HG03280 (cell line): ENCODE data around the gene FUT4.
"Not testable (repeated sequence)": the region's sequence is repeated elsewhere in the genome, so short reads cannot be mapped to it uniquely, and the experiment has no call there.

Experiments used
- ATAC-seq: cut with Tn5 transposase; IDR thresholded peaks from one replicate; pipeline ENCODE4 v1.9.1; 2021; ENCODE audit warnings: mild to moderate bottlenecking, moderate library complexity; ENCODE audit not compliant: unreplicated experiment

FUT4 gene

DNA sequence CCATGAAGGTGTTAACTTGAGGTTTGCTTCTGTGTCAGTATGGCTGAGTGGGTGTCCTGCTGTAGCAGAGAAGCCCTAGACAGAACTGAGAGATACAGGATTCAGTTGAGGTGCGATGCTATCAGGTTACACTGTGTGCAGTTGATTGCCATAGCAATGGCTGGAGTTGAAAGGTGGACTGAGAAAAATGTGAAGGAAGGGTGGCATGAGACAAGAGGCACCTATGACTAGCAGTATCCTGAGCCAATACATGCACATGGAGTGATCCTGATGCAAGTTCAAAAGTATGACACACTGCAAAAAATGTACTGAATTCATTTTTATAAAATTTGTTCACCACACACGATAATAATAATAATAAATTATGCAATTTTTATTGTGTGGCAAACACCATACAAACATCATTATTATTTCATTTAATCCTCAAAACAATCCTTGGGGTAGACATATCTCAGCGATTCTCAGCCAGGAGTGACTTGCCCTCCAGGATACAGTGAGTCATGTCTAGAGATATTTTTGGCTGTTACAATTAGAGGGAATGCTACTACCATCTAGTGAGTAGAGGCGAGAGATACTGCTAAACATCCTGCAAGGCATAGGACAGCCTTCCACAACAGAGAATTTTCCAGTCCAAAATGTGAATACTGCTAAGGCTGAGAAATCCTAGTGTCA lies 19.6 kb downstream of the FUT4 start:
- no peak for ATAC-seq

DNA sequence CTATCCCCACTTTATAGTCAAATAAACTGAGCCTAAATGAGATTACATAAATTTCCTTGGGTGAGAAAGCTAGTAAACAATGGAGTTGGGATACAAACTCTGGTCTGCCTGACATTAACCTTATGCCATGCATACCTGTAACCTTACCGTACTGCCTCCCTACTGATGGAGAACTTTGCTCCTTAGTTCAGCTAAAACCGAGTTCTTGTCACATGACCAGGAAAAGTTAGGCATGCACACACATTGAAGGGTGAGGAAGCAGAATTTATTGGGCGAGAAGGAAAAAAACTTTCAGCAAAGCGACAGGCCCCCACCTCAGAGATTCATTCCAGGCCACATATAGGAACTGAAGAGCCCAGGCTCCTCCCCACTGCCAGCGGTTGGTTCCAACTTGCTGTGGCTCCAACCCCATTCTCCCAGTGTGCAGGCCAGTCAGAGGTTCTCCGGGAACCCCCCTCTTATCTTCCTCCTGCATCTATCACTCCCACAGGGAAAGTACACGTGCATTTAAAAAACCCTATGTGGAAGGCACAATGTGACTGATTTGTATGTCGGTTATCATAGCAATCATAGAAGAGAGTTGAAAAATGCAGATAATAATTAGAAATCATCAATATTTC lies 20.2 kb downstream of the FUT4 start:
- ATAC-seq, result no peak

- no peak for ATAC-seq
Observed at GRCh38 chr11:94567181-94567670, 23.5 kb downstream of the FUT4 start, which contains the start of gene PIWIL4. Gene PIWIL4 (plus strand): TSS chr11:94567368. CDS start chr11:94567519, 151 bp downstream.

DNA sequence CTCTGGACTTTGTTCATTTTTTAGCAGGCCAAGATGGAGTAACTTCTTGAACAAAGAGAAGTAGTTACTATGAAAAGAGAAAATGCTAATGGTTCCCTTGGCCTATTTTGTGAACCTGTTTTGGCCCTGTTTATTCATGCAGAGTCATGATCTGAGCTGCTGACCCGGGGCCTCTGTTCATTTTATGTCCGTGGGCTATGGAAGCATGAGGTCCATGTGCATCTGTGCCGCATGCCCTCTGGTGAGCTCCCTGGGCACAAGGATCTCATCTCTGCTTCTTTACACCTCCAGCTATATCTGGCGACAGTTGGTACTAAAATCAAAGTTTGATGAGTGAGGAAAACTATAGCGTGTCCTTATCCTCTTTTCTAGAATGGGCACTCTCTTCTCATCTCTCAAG lies 24.5 kb downstream of the FUT4 start:
- no peak for ATAC-seq

GRCh38 chr11:94568717-94569116 lies 25.0 kb downstream of the FUT4 start:
- ATAC-seq, result no peak

- ATAC-seq, result not testable (repeated sequence)
Observed at GRCh38 chr11:94572975-94573374, 29.3 kb downstream of the FUT4 start.

DNA sequence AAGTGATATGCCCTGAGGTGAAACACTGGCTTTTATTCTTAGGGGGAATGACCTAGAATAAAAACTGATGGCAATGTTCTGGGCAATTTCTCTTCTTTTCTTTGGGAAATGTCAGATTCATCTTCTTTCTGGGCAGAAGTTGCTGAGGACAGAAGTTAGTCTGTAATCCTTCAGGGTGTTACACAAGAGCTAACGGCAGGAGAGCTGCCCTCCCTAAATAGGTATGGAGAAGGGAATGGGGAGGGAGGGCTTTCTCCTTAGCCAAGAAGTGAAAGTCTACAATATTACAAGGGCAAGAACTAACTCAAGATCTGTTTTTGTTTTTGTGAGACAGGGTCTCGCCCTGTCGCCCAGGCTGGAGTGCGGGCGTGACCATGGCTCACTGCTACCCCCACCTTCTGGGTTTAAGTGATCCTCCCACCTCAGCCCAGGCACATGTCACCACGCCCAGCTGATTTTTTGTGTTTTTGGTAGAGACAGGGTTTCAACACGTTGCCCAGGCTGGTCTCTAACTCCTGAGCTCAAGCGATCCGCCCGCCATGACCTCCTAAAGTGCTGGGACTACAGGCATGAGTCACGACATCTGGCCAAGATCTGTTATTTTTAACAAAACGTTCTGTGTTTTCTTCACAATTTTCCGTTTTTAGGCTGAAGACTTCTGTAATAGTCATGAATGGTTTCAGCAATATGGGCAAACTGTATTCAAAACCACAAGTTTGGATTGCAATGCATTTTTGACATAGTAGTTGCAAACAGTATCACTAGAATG lies 30.7 kb downstream of the FUT4 start:
- ATAC-seq, result no peak

- no peak for ATAC-seq
Observed at GRCh38 chr11:94576306-94576705, 32.6 kb downstream of the FUT4 start.

DNA sequence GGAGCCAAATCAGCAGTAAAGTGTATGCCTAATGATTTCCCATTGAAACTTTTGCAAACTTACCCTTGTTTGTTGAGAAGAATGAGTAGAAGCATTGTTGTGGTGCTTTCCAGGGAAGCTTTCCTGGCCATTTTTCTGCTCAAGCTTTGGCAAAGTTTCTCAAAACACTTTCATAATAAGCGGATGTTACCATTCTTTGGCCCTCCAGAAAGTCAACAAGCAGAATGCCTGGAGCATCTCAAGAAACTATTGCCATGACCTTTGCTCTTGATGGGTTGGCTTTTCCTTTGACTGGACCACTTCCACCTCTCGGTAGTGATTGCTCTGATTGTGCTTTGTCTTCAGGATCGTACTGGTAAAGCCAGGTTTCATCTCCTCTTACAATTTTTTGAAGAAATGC lies 34.1 kb downstream of the FUT4 start:
- no peak for ATAC-seq

GRCh38 chr11:94581926-94582325 lies 38.2 kb downstream of the FUT4 start:
- peak; percentile 51 for ATAC-seq

DNA sequence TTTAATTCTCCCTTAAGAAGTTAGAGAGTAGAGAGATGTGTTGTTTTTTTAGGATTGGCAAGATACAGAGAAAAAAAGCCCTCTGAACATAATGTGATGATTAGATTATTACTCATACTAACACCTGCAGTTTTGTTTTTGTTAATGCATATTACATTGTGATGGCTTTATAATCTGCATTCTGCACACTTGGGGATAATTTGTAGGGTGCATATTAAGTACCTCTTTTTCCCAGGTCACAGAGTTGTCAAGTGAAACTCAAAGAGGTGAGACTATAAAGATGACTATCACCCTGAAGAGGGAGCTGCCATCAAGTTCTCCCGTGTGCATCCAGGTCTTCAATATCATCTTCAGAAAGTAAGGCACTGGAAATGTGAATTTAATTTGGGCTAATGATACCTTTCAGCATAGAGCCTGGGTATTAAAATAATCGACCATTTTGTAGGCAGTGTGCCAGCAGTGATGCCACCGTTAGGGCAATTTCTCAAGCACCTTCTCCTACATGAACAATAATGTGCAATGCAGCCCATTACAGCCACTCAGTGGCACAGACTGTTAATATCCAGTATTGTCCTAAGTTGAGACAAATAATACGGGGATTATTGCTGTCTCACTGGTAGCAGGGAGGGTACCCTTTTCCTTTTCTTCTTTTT lies 39.6 kb downstream of the FUT4 start:
- ATAC-seq, result no peak

GRCh38 chr11:94583866-94584500 lies 40.3 kb downstream of the FUT4 start:
- no peak for ATAC-seq

- ATAC-seq, result no peak
Observed at GRCh38 chr11:94584978-94585377, 41.3 kb downstream of the FUT4 start.

DNA sequence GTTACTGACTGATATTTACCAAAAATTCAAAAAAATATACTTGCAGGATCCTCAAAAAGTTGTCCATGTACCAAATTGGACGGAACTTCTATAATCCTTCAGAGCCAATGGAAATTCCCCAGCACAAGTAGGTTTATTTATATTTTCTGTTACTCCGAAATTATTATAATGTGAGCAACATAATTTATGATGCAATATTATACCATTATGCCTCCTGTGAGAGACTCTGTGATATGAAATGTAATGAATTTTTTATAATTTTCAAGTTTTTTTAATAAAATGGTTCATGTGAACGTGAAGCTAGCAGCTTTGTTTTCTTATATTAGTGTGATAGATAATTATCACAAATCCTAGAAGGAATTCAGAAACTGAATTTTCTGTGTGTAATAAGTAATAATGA lies 41.7 kb downstream of the FUT4 start:
- ATAC-seq, result no peak

GRCh38 chr11:94586546-94586945 lies 42.8 kb downstream of the FUT4 start:
- no peak for ATAC-seq

- ATAC-seq, result no peak
Observed at GRCh38 chr11:94586978-94587377, 43.3 kb downstream of the FUT4 start.

DNA sequence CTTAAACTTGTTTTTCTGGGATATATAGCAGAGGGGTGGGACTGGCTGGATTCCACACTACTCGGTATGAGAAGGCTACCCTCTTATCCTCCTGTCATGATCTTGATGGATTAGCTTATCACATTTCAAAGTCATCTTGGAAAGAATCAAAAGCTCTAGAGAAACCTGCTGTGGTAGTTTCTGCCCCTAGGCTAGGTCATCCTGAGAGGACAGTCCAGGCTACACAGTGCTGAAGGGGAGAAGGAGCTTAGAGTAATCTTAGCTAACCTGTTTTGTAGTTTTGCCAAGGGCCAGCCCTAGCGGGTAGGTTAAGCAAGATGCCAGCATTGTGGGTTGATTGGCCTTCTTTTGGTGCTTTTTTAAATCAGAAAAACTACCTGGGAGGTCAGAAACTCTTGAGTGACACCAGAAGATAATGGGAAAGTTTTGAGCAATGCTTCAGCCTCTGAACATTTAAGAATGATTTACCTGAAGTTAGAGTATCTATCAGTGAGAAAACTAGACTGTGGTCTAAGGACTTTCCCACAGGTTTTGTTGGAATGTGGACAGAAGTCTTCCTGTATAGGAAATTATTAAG lies 44.7 kb downstream of the FUT4 start:
- ATAC-seq, result no peak

GRCh38 chr11:94590352-94591041 lies 46.8 kb downstream of the FUT4 start:
- ATAC-seq, result no peak

DNA sequence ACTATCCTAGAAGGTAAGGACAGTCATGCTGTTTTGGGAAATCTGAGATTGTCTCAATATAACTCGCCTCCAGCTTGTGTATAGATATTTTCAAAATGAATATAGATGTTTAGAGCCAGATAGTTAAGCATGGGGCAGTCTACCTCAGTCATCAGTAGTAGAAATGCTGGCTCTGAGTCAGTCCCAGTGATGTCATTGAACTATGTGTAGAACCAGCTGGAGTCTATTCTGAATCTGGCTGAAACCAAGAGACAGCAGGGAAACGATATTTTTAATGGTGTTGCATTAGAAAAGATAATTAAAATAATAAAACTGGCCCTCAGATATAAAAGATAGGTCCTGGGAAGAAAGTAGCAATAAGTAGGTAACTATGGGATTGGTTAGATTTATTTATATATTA lies 49.3 kb downstream of the FUT4 start:
- peak; percentile 91 for ATAC-seq

- no peak for ATAC-seq
Observed at GRCh38 chr11:94595076-94595475, 51.4 kb downstream of the FUT4 start.
